HUES6 (cell line): Measurements from ENCODE around the gene METTL17.

Experiments used
- H3K27ac ChIP-seq: 2 replicates; pipeline ENCODE4 v1.7.0; 2013; ENCODE audit warnings: low read depth, mild to moderate bottlenecking, low read length, inconsistent platforms
- H3K27me3 ChIP-seq: 2 replicates; pipeline ENCODE4 v1.6.1; 2013; ENCODE audit warnings: low read length; ENCODE audit not compliant: control insufficient read depth, insufficient read depth
- H3K36me3 ChIP-seq: 2 replicates; pipeline ENCODE4 v1.6.1; 2013; ENCODE audit warnings: low read length; ENCODE audit not compliant: control insufficient read depth, insufficient read depth
- H3K4me1 ChIP-seq: 2 replicates; pipeline ENCODE4 v1.6.1; 2013; ENCODE audit warnings: low read length; ENCODE audit not compliant: control insufficient read depth, insufficient read depth
- H3K4me3 ChIP-seq: 2 replicates; pipeline ENCODE4 v1.5.1; 2013; ENCODE audit warnings: low read depth, low read length
- H3K9ac ChIP-seq: one replicate; pipeline ENCODE4 v1.6.1; 2013; ENCODE audit warnings: mild to moderate bottlenecking, low read length
- H3K9me3 ChIP-seq: 2 replicates; pipeline ENCODE4 v1.6.1; 2013; ENCODE audit warnings: low read depth, low read length; ENCODE audit not compliant: control insufficient read depth, insufficient read depth

Gene METTL17

GRCh38 chr14:21016413-21017190, 26.8 kb downstream of the METTL17 start:
- Histone ChIP-seq H3K4me3 (no peak overlapping the region), H3K27ac (no peak overlapping the region), H3K4me1 (peaks cover 4% of the 10 kb centered on the region), H3K27me3 (peaks cover under 1% of the 10 kb centered on the region; the same call in 1 of the 2 replicates), H3K36me3 (peaks cover 6% of the 10 kb centered on the region), H3K9ac (no peak overlapping the region), H3K9me3 (no peaks in the 10 kb centered on the region)

GRCh38 chr14:21017528-21018245, 27.9 kb downstream of the METTL17 start:
- Histone ChIP-seq H3K27ac (no peak overlapping the region), H3K9me3 (no peaks in the 10 kb centered on the region), H3K4me1 (peaks cover 4% of the 10 kb centered on the region), H3K36me3 (peaks cover 6% of the 10 kb centered on the region), H3K4me3 (no peak overlapping the region), H3K27me3 (peaks cover 11% of the 10 kb centered on the region), H3K9ac (no peak overlapping the region)

- Histone ChIP-seq H3K36me3 (peaks cover 6% of the 10 kb centered on the region), H3K9me3 (no peaks in the 10 kb centered on the region), H3K4me3 (no peak overlapping the region), H3K9ac (no peak overlapping the region), H3K27ac (no peak overlapping the region), H3K27me3 (peaks cover 17% of the 10 kb centered on the region), H3K4me1 (peaks cover 9% of the 10 kb centered on the region)
Observed at GRCh38 chr14:21018286-21018685, 28.5 kb downstream of the METTL17 start.

GRCh38 chr14:21018781-21019180, 29.0 kb downstream of the METTL17 start:
- Histone ChIP-seq H3K27me3 (peaks cover 22% of the 10 kb centered on the region), H3K4me1 (peaks cover 14% of the 10 kb centered on the region), H3K36me3 (peaks cover 6% of the 10 kb centered on the region), H3K27ac (no peak overlapping the region), H3K9me3 (no peaks in the 10 kb centered on the region), H3K4me3 (no peak overlapping the region), H3K9ac (no peak overlapping the region)

GRCh38 chr14:21019366-21019765, 29.6 kb downstream of the METTL17 start:
- peaks cover 6% of the 10 kb centered on the region for H3K36me3 ChIP-seq
- no peaks in the 10 kb centered on the region for H3K9me3 ChIP-seq
- H3K27ac ChIP-seq = no peak overlapping the region
- peaks cover 20% of the 10 kb centered on the region for H3K4me1 ChIP-seq
- H3K27me3 ChIP-seq = peaks cover 28% of the 10 kb centered on the region
- no peak overlapping the region for H3K9ac ChIP-seq
- no peak overlapping the region for H3K4me3 ChIP-seq

- Histone ChIP-seq H3K27ac (no peak overlapping the region), H3K9ac (no peak overlapping the region), H3K27me3 (peaks cover 32% of the 10 kb centered on the region)
Observed at GRCh38 chr14:21020977-21021545, 31.3 kb downstream of the METTL17 start.

GRCh38 chr14:21022686-21023085, 32.9 kb downstream of the METTL17 start:
- Histone ChIP-seq H3K27me3 (peaks cover 32% of the 10 kb centered on the region), H3K27ac (no peak overlapping the region), H3K4me3 (no peak overlapping the region), H3K9me3 (no peaks in the 10 kb centered on the region), H3K4me1 (peaks cover 35% of the 10 kb centered on the region), H3K9ac (no peak overlapping the region), H3K36me3 (peaks cover 3% of the 10 kb centered on the region)

More at GRCh38 chr14:21020977-21021545, 31.3 kb downstream of the METTL17 start:
- peaks cover 6% of the 10 kb centered on the region for H3K36me3 ChIP-seq
- H3K4me3 ChIP-seq = no peak overlapping the region
- no peaks in the 10 kb centered on the region for H3K9me3 ChIP-seq
- H3K4me1 ChIP-seq = peaks cover 22% of the 10 kb centered on the region

- no peaks in the 10 kb centered on the region; the same call in 1 of the 2 replicates for H3K36me3 ChIP-seq
- H3K9ac ChIP-seq = no peak overlapping the region
- no peaks in the 10 kb centered on the region for H3K9me3 ChIP-seq
- H3K4me1 ChIP-seq = peaks cover 35% of the 10 kb centered on the region
- 0 out of 2 replicates have a peak overlapping the region, but pooled peaks have one; percentile 93 for H3K4me3 ChIP-seq
- H3K27ac ChIP-seq = no peak overlapping the region
- peaks cover 32% of the 10 kb centered on the region for H3K27me3 ChIP-seq
Observed at GRCh38 chr14:21023174-21023573, 33.4 kb downstream of the METTL17 start.

GRCh38 chr14:21023817-21024584, 34.2 kb downstream of the METTL17 start:
- Histone ChIP-seq H3K4me3 (peak overlapping the region; percentile 93), H3K9ac (peak overlapping the region; percentile 85), H3K36me3 (no peaks in the 10 kb centered on the region; the same call in 1 of the 2 replicates)

GRCh38 chr14:21024585-21025370, 35.0 kb downstream of the METTL17 start, which contains the start of gene NDRG2:
Gene NDRG2, minus strand, starts transcription at chr14:21025061. Its CDS starts 1,746 bp downstream, at chr14:21023315.
- Histone ChIP-seq H3K9ac (peak within 1 kb of the TSS; percentile 85), H3K27ac (peak within 1 kb of the TSS; percentile 60; the same call in 1 of the 2 replicates), H3K36me3 (no peaks in the 10 kb centered on the region; the same call in 1 of the 2 replicates), H3K27me3 (peaks cover 32% of the 10 kb centered on the region), H3K9me3 (no peaks in the 10 kb centered on the region), H3K4me1 (peaks cover 35% of the 10 kb centered on the region), H3K4me3 (peak within 1 kb of the TSS; percentile 93)

More at GRCh38 chr14:21023817-21024584, 34.2 kb downstream of the METTL17 start:
- H3K4me1 ChIP-seq = peaks cover 35% of the 10 kb centered on the region
- H3K9me3 ChIP-seq = no peaks in the 10 kb centered on the region
- H3K27ac ChIP-seq = no peak overlapping the region; the same call in 1 of the 2 replicates
- H3K27me3 ChIP-seq = peaks cover 32% of the 10 kb centered on the region
